Activated CD8-positive, alpha-beta T cell treated with anti-CD3 and anti-CD28 coated beads for 36 hours (primary cell): ENCODE results near the gene KLHL4. TPM values are rescaled to one million over a fixed set of nuclear protein-coding genes. Genes with fewer than 3 reads are reported as not detected.

ENCODE experiments used
- ATAC-seq: fragments of 200-7000 bp; cut with Tn5 transposase; one replicate; pipeline ENCODE4 v1.10.0; 2021; ENCODE audit warnings: mild to moderate bottlenecking, moderate library complexity
- CTCF ChIA-PET: fragments of 350-600 bp; sonication (Branson Sonifier 250); formaldehyde crosslinking; loops from one replicate; lab custom pipeline; 2021; ENCODE audit warnings: antibody characterized with exemption; lab: Charles Lee
- POLR2A ChIA-PET: fragments of 350-600 bp; sonication (Branson Sonifier 250); formaldehyde crosslinking; loops from one replicate; lab custom pipeline; 2021; ENCODE audit warnings: antibody characterized with exemption; lab: Charles Lee
- DNase-seq: peaks from one replicate; pipeline ENCODE4 v3.0.0-alpha.2; 2020
- H3K27ac Mint-ChIP-seq: one replicate; pipeline ENCODE4 v1.8.0; 2021; ENCODE audit warnings: mild to moderate bottlenecking, mixed read lengths
- H3K27me3 Mint-ChIP-seq: one replicate; pipeline ENCODE4 v1.8.0; 2021; ENCODE audit warnings: mixed read lengths
- H3K36me3 Mint-ChIP-seq: one replicate; pipeline ENCODE4 v1.8.0; 2021; ENCODE audit warnings: low read depth, mixed read lengths
- H3K4me1 Mint-ChIP-seq: one replicate; pipeline ENCODE4 v1.8.0; 2021; ENCODE audit warnings: low read depth, mixed read lengths
- H3K4me3 Mint-ChIP-seq: one replicate; pipeline ENCODE4 v1.8.0; 2021; ENCODE audit warnings: mild to moderate bottlenecking, moderate library complexity, mixed read lengths
- H3K9me3 Mint-ChIP-seq: one replicate; pipeline ENCODE4 v1.8.0; 2021; ENCODE audit warnings: mixed read lengths
- CTCF ChIP-seq: fragments of 200-600 bp; IDR thresholded peaks from one replicate; pipeline ENCODE4 v1.8.0; 2022; ENCODE audit warnings: antibody characterized with exemption, mild to moderate bottlenecking
- intact Hi-C: fragments of 100-400 bp; cut with micrococcal nuclease; formaldehyde crosslinking; loops from one replicate; pipeline ENCODE4 v1.10.0; 2022
- total RNA-seq, 2 experiments: library from RNA; stranded (reverse); gene quantifications; one replicate each; pipeline ENCODE4 v1.2.3, GENCODE V29; 2021

The KLHL4 gene
- total RNA-seq, 2 experiments from 2014 or later, result not detected

- DNase-seq (no peak), ATAC-seq (no peak)
- Mint-ChIP-seq H3K9me3 (peaks cover 2% of the 10 kb centered on the region), H3K4me3 (no peak overlapping the region), H3K4me1 (no peaks in the 10 kb centered on the region), H3K27ac (no peak overlapping the region), H3K27me3 (no peaks in the 10 kb centered on the region), H3K36me3 (no peaks in the 10 kb centered on the region)
- intact Hi-C loops, result no loop called here
- TF ChIP-seq CTCF, result no peak
- CTCF ChIA-PET, result no interaction called here
- POLR2A ChIA-PET, result no interaction called here
These were observed 10.9 kb downstream of the KLHL4 start for GRCh38 chrX:87528487-87528886.

- Mint-ChIP-seq H3K4me1 (no peaks in the 10 kb centered on the region), H3K27me3 (no peaks in the 10 kb centered on the region), H3K9me3 (no peaks in the 10 kb centered on the region), H3K4me3 (no peak overlapping the region), H3K36me3 (no peaks in the 10 kb centered on the region), H3K27ac (no peak overlapping the region)
- ATAC-seq (no peak), DNase-seq (no peak)
- CTCF ChIA-PET, result no interaction called here
- intact Hi-C loops, result no loop called here
- TF ChIP-seq CTCF, result no peak
- POLR2A ChIA-PET, result no interaction called here
These were observed 54.4 kb downstream of the KLHL4 start for GRCh38 chrX:87571964-87572363.

GRCh38 chrX:87572901-87573300, 55.3 kb downstream of the KLHL4 start:
- Mint-ChIP-seq H3K4me3 (no peak overlapping the region), H3K27ac (no peak overlapping the region), H3K36me3 (no peaks in the 10 kb centered on the region), H3K4me1 (no peaks in the 10 kb centered on the region), H3K9me3 (no peaks in the 10 kb centered on the region), H3K27me3 (no peaks in the 10 kb centered on the region)
- no peak for DNase-seq
- ATAC-seq, result no peak
- TF ChIP-seq CTCF, result no peak
- CTCF ChIA-PET, result interaction anchor here (1.0 kb wide), 1 partner anchor 10 kb away, joined by 3 read pairs; no protein-coding TSS in a partner anchor
- intact Hi-C loops, result no loop called here
- POLR2A ChIA-PET, result no interaction called here

- no peak for TF ChIP-seq CTCF
- intact Hi-C loops, result no loop called here
- Mint-ChIP-seq H3K27ac (no peak overlapping the region), H3K27me3 (no peaks in the 10 kb centered on the region), H3K36me3 (no peaks in the 10 kb centered on the region), H3K4me1 (no peaks in the 10 kb centered on the region), H3K4me3 (no peak overlapping the region), H3K9me3 (no peaks in the 10 kb centered on the region)
- ChIA-PET POLR2A (no interaction called here), CTCF (no interaction called here)
- DNase-seq, result no peak
- no peak for ATAC-seq
These were observed 61.4 kb downstream of the KLHL4 start for GRCh38 chrX:87578978-87579377.

DNA sequence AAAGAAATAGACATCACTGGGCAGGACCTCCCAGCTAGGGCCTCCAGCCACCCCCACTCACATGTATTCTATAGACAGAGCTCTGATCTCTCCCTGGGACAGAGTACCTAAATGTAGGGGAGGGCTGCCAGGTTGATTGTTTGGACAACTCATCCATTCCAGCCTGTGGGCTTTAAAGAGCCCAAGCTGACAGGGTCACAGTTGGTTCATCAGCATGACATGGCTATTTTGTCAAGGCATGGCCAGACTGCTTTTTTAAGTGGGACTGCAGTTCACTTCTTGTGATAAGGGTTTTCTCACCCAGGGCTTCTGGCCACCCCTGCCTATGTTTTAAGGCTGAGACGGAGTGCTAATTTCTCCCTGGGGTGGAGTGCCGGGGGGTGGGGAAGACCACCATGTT, 63.3 kb downstream of the KLHL4 start:
- ATAC-seq, result no peak
- CTCF ChIA-PET, result no interaction called here

More for the DNA sequence above, 63.3 kb downstream of the KLHL4 start:
- no peaks in the 10 kb centered on the region for H3K9me3 Mint-ChIP-seq
- no peaks in the 10 kb centered on the region for H3K4me1 Mint-ChIP-seq
- TF ChIP-seq CTCF, result no peak
- no peaks in the 10 kb centered on the region for H3K36me3 Mint-ChIP-seq
- intact Hi-C loops, result no loop called here
- POLR2A ChIA-PET, result no interaction called here
- H3K4me3 Mint-ChIP-seq, result no peak overlapping the region
- H3K27ac Mint-ChIP-seq, result no peak overlapping the region
- no peaks in the 10 kb centered on the region for H3K27me3 Mint-ChIP-seq
- DNase-seq, result no peak
